RWPE2 (cell line): Measurements from ENCODE around the gene SMCO3.
A peak's percentile ranks its signal among the peaks of the same experiment; 100 is the strongest.

Experiments
- ATAC-seq: fragments of 200-7000 bp; cut with Tn5 transposase; 3 replicates; pipeline ENCODE4 v1.9.1; 2021; ENCODE audit warnings: low read depth
- DNase-seq: peaks from one replicate; pipeline ENCODE4 v3.0.0-alpha.2; 2020; ENCODE audit warnings: low spot score
- H3K27ac ChIP-seq: fragments of 450-650 bp; 2 replicates; pipeline ENCODE4 v1.5.1; 2017; ENCODE audit warnings: mild to moderate bottlenecking; ENCODE audit not compliant: poor library complexity, severe bottlenecking
- H3K27me3 ChIP-seq: fragments of 250-450 bp; sonication (Bioruptor Pico); 2 replicates; pipeline ENCODE4 v1.5.1; 2021; ENCODE audit warnings: mild to moderate bottlenecking, moderate library complexity; ENCODE audit not compliant: insufficient read depth, poor library complexity, severe bottlenecking
- H3K36me3 ChIP-seq: fragments of 250-450 bp; sonication (Bioruptor Pico); 2 replicates; pipeline ENCODE4 v1.5.1; 2020; ENCODE audit warnings: low read depth, mild to moderate bottlenecking, moderate library complexity
- H3K4me1 ChIP-seq: fragments of 250-450 bp; sonication (Bioruptor Pico); 2 replicates; pipeline ENCODE4 v1.5.1; 2021; ENCODE audit warnings: mild to moderate bottlenecking, moderate library complexity; ENCODE audit not compliant: insufficient read depth, poor library complexity, severe bottlenecking
- H3K4me3 ChIP-seq: fragments of 250-450 bp; sonication (Bioruptor Pico); 2 replicates; pipeline ENCODE4 v1.5.1; 2021; ENCODE audit warnings: mild to moderate bottlenecking, moderate library complexity; ENCODE audit not compliant: severe bottlenecking
- H3K9me3 ChIP-seq: fragments of 250-450 bp; sonication (Bioruptor Pico); 2 replicates; pipeline ENCODE4 v1.5.1; 2021; ENCODE audit warnings: mild to moderate bottlenecking, moderate library complexity; ENCODE audit not compliant: severe bottlenecking
- TF ChIP-seq, protein P1 (sequence below): fragments of 450-650 bp; IDR thresholded peaks from one replicate; pipeline ENCODE4 v1.5.1; 2017; ENCODE audit warnings: mild to moderate bottlenecking, moderate library complexity; ENCODE audit not compliant: poor library complexity, severe bottlenecking

SMCO3 gene

DNA sequence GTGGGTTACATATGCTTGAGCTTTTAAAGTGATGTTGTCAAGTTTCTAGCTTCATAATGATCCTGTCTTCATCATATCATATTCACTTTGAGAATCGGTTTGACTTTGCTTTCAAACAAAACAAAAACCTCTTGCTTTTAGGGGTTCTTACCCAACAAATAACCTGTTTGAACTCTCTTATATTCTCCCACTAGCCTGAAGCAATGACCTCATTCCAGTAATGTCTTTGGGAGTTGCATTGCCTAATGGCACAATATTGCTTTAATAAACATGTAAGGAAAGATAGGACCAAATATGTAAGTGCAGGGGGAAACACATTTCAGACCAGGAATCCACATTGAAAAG lies 38.4 kb downstream of the SMCO3 start:
- peak overlapping the region; percentile 93 for H3K4me3 ChIP-seq
- H3K27me3 ChIP-seq, result no peaks in the 10 kb centered on the region
- DNase-seq (no peak), ATAC-seq (no peak)
- no peaks in the 10 kb centered on the region for H3K9me3 ChIP-seq
- TF ChIP-seq, protein P1, sequence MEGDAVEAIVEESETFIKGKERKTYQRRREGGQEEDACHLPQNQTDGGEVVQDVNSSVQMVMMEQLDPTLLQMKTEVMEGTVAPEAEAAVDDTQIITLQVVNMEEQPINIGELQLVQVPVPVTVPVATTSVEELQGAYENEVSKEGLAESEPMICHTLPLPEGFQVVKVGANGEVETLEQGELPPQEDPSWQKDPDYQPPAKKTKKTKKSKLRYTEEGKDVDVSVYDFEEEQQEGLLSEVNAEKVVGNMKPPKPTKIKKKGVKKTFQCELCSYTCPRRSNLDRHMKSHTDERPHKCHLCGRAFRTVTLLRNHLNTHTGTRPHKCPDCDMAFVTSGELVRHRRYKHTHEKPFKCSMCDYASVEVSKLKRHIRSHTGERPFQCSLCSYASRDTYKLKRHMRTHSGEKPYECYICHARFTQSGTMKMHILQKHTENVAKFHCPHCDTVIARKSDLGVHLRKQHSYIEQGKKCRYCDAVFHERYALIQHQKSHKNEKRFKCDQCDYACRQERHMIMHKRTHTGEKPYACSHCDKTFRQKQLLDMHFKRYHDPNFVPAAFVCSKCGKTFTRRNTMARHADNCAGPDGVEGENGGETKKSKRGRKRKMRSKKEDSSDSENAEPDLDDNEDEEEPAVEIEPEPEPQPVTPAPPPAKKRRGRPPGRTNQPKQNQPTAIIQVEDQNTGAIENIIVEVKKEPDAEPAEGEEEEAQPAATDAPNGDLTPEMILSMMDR, result no peak
- peak overlapping the region; percentile 75 for H3K27ac ChIP-seq
- H3K36me3 ChIP-seq, result no peaks in the 10 kb centered on the region
- peaks cover 13% of the 10 kb centered on the region for H3K4me1 ChIP-seq

DNA sequence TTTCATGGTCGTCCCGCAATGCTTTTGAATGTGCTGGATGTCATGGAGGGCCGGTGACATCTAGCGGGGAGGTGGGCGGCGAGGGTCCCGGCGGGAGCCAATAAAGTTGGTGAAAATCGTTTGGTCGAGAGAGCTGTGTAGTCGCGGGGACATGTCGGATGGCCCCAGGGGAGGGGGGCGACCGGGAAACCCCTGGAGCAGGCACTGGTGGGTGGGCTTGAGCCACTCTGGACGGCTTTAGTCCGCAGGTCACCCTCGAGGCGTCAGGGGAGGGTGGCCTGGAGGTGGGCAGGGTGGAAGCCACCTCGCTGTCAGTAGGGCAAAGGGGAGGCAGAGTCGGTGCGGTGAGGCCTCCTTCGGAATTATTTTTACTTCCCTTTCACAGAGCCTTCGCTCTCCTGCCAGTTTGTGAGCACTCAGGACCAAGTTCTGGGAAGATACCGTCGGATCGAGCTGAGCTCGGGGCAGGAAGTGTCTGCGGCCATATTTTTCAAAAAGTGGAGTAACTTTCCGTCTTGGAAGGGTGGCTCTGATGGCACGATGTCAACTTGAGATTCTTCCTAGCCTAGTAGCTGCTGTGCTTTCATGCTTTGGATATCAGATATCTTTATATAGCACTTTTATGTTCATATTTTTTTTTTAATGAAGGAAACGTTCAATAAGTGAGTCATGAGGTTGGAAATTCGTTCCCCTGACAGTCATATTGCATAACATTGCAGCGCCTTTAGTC lies 38.9 kb downstream of the SMCO3 start:
- TF ChIP-seq, protein P1, result no peak
- Histone ChIP-seq H3K4me3 (peak overlapping the region; percentile 93), H3K36me3 (no peaks in the 10 kb centered on the region), H3K9me3 (no peaks in the 10 kb centered on the region), H3K27me3 (no peaks in the 10 kb centered on the region), H3K4me1 (peaks cover 13% of the 10 kb centered on the region), H3K27ac (peak overlapping the region; percentile 75)
- ATAC-seq (no peak), DNase-seq (no peak)

DNA sequence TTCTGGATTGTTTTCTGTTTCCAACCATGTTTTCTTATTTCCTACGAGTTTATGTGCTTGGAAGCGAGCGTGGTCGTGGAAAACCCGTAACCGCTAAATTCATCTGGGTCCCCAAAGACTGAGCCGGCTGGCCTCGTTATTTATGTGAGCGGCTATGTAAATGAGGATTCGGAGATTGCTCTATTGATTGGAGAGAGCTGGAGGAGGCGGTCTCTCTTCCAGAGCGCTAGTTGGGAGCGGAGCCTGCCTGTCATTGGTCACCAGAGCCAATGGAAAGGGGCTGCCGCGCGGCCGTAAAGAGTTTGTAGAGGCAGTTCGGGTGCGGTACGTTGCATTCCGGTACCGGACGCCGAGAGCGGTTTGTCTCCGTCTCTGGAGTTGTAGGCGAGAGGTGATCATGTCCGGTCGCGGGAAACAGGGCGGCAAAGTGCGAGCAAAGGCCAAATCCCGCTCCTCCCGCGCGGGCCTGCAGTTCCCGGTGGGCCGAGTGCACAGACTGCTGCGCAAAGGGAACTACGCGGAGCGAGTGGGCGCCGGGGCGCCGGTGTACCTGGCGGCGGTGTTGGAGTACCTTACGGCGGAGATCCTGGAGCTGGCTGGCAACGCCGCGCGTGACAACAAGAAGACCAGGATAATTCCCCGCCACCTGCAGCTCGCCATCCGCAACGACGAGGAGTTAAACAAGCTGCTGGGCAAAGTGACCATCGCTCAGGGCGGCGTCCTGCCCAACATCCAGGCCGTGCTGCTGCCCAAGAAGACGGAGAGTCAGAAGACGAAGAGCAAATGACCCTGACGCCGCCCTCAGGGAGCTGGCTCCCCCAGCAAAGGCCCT lies 39.7 kb downstream of the SMCO3 start:
- H3K9me3 ChIP-seq, result no peaks in the 10 kb centered on the region
- peak overlapping the region; percentile 75 for H3K27ac ChIP-seq
- H3K36me3 ChIP-seq, result no peaks in the 10 kb centered on the region
- TF ChIP-seq, protein P1, result no peak
- peak overlapping the region; percentile 93 for H3K4me3 ChIP-seq
- peaks cover 13% of the 10 kb centered on the region for H3K4me1 ChIP-seq
- ATAC-seq, result peak; percentile 81
- no peaks in the 10 kb centered on the region for H3K27me3 ChIP-seq
- DNase-seq, result peak; percentile 88

DNA sequence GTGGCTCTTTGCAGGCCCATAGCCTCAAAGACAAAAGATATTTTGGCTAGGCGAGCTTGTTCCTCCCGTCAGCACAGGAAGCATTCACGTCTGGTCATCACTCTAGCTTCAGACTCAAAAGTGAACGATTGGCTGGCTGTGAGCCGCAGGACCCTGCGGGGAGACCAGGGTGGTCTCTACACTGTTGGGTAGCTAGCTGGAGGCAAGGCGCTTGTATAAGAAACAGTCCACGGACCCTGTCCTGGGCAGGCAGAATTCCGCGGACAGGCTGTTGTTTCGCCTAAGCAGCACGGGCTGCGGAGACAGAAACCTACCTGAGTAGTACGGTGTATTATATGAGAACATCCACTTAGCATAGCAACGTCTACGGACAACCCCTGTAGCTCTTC lies 40.3 kb downstream of the SMCO3 start:
- Histone ChIP-seq H3K27ac (peak overlapping the region; percentile 75), H3K4me1 (peaks cover 13% of the 10 kb centered on the region)
- DNase-seq, result no peak

More for the DNA sequence above, 40.3 kb downstream of the SMCO3 start:
- Histone ChIP-seq H3K9me3 (no peaks in the 10 kb centered on the region), H3K27me3 (no peaks in the 10 kb centered on the region), H3K4me3 (peak overlapping the region; percentile 93), H3K36me3 (no peaks in the 10 kb centered on the region)
- peak; percentile 26 for ATAC-seq
- TF ChIP-seq, protein P1, result no peak
